ENCODE results near the gene EMILIN2. TPM values are rescaled to one million over a fixed set of nuclear protein-coding genes. Genes with fewer than 3 reads are reported as not detected.

The EMILIN2 gene
- total and polyA plus RNA-seq, 2 experiments from 2014 or later: 10.6 to 16.8 TPM

DNA sequence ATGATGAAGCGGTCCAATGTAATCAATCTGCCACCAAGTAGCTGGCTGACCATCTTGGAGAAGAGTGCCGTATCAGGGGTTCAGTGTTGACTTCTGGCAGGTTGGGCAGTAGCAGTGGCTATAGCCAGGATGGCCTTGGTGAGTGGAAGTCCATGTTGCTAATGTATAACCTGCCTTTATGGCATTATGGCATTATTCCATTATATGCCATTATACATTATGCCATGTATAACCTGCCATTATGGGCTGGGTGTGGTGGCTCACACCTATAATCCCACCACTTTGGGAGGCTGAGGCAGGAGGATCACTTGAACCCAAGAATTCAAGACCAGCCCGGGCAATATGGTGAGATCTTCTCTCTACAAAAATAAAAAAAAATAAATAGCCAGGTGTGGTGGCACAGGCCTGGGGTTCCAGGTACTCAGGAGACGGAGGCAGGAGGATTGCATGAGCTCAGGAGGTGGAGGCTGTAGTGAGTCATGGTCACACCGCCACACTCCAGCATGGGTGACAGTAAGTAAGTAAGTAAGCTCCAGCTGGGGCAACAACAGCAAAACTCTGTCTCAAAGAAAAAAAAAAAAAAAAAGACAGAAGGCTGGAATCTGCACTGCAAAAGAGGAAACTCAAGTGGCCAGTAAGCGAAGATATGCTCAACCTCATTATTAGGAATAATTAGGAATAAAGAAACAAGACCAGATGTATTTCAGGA lies 24.4 kb upstream of the EMILIN2 start:
- H3K9me2 ChIP-seq (replicated peaks; ENCODE audit: insufficient read depth): no peaks in the 10 kb centered on the region
- TF ChIP-seq EZH2phosphoT487 (IDR thresholded peaks at IDR 0.05; ENCODE audit: low read depth, severe bottlenecking, unreplicated experiment) (no peak), EZH2 (IDR thresholded peaks at IDR 0.05; ENCODE audit: borderline replicate concordance) (no peak)
- TF ChIP-seq, protein P1, sequence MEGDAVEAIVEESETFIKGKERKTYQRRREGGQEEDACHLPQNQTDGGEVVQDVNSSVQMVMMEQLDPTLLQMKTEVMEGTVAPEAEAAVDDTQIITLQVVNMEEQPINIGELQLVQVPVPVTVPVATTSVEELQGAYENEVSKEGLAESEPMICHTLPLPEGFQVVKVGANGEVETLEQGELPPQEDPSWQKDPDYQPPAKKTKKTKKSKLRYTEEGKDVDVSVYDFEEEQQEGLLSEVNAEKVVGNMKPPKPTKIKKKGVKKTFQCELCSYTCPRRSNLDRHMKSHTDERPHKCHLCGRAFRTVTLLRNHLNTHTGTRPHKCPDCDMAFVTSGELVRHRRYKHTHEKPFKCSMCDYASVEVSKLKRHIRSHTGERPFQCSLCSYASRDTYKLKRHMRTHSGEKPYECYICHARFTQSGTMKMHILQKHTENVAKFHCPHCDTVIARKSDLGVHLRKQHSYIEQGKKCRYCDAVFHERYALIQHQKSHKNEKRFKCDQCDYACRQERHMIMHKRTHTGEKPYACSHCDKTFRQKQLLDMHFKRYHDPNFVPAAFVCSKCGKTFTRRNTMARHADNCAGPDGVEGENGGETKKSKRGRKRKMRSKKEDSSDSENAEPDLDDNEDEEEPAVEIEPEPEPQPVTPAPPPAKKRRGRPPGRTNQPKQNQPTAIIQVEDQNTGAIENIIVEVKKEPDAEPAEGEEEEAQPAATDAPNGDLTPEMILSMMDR (IDR thresholded peaks at IDR 0.05; ENCODE audit: poor library complexity): no peak
- no peaks in the 10 kb centered on the region for H3K36me3 ChIP-seq (replicated peaks; ENCODE audit: insufficient read depth, low read depth)
- no peaks in the 10 kb centered on the region for H3K79me2 ChIP-seq
- WGBS (ENCODE audit: low lambda C conversion rate, missing lambda C conversion rate): 89% methylated on average over 6 of the region's 6 CpGs
- H3K4me2 ChIP-seq: no peak overlapping the region
- DNase-seq (ENCODE audit: low spot score): no peak
- no peaks in the 10 kb centered on the region for H3K27me3 ChIP-seq
- H3K9me3 ChIP-seq (ENCODE audit: low read depth): no peaks in the 10 kb centered on the region
- no peaks in the 10 kb centered on the region for H3K4me1 ChIP-seq (ENCODE audit: insufficient read depth)
- no peak overlapping the region for H3K27ac ChIP-seq
- no peak overlapping the region for H3K4me3 ChIP-seq
- H4K20me1 ChIP-seq (ENCODE audit: insufficient read depth, poor library complexity, severe bottlenecking): no peaks in the 10 kb centered on the region
- no peak overlapping the region for H2AFZ ChIP-seq

DNA sequence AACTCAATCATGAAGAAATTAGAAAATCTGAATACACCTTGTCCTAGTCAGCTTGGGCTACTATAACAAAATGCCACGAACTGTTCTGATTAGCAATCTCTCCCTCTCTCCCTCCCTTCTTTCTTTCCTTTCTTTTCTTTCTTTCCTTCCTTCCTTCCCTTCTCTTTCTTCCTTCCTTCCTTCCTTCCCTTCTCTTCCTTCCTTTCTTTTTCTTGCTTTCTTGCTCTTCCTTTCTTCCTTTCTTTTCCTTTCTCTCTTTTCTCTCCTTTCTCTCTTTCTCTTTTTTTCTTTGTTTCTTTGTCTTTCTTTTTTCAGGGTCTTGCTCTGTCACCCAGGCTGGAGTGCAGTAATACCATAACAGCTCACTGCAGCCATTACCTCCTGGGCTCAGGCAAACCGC lies 23.6 kb upstream of the EMILIN2 start:
- Histone ChIP-seq H3K36me3 (replicated peaks; ENCODE audit: insufficient read depth, low read depth) (no peaks in the 10 kb centered on the region), H3K4me1 (ENCODE audit: insufficient read depth) (no peaks in the 10 kb centered on the region), H3K27ac (no peak overlapping the region), H4K20me1 (ENCODE audit: insufficient read depth, poor library complexity, severe bottlenecking) (no peaks in the 10 kb centered on the region), H3K4me3 (no peak overlapping the region), H3K4me2 (no peak overlapping the region), H3K9me3 (ENCODE audit: low read depth) (no peaks in the 10 kb centered on the region), H3K79me2 (no peaks in the 10 kb centered on the region), H3K27me3 (no peaks in the 10 kb centered on the region), H2AFZ (no peak overlapping the region), H3K9me2 (replicated peaks; ENCODE audit: insufficient read depth) (no peaks in the 10 kb centered on the region)
- 89% methylated on average over 2 of the region's 2 CpGs for WGBS (ENCODE audit: low lambda C conversion rate, missing lambda C conversion rate)
- DNase-seq (ENCODE audit: low spot score): no peak
- TF ChIP-seq EZH2phosphoT487 (IDR thresholded peaks at IDR 0.05; ENCODE audit: low read depth, severe bottlenecking, unreplicated experiment) (no peak), EZH2 (IDR thresholded peaks at IDR 0.05; ENCODE audit: borderline replicate concordance) (no peak)
- TF ChIP-seq, protein P1 (IDR thresholded peaks at IDR 0.05; ENCODE audit: poor library complexity): no peak

DNA sequence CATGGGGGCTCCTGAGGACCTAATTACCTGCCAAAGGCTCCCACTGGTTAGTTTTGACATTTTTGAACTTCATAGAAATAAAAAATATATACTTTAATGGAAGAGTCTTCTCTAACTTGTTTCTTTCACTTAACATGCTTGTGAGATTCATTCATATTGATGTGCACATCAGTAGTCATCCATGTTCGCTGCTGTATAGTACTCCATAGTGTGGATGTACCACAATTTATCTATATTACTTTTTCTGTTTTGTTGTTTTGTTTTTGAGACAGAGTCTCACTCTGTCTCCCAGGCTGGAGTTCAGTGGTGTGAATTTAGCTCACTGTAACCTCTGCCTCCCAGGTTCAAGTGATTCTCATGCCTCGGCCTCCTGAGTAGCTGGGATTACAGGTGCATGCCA lies 22.8 kb upstream of the EMILIN2 start:
- Histone ChIP-seq H3K36me3 (replicated peaks; ENCODE audit: insufficient read depth, low read depth) (no peaks in the 10 kb centered on the region), H3K9me2 (replicated peaks; ENCODE audit: insufficient read depth) (no peaks in the 10 kb centered on the region), H3K4me3 (no peak overlapping the region), H3K9me3 (ENCODE audit: low read depth) (no peaks in the 10 kb centered on the region), H3K4me2 (no peak overlapping the region), H3K27ac (no peak overlapping the region), H3K79me2 (no peaks in the 10 kb centered on the region), H3K27me3 (no peaks in the 10 kb centered on the region), H2AFZ (no peak overlapping the region), H4K20me1 (ENCODE audit: insufficient read depth, poor library complexity, severe bottlenecking) (no peaks in the 10 kb centered on the region), H3K4me1 (ENCODE audit: insufficient read depth) (no peaks in the 10 kb centered on the region)
- TF ChIP-seq, protein P1 (IDR thresholded peaks at IDR 0.05; ENCODE audit: poor library complexity): no peak
- no peak for TF ChIP-seq EZH2phosphoT487 (IDR thresholded peaks at IDR 0.05; ENCODE audit: low read depth, severe bottlenecking, unreplicated experiment)
- TF ChIP-seq EZH2 (IDR thresholded peaks at IDR 0.05; ENCODE audit: borderline replicate concordance): no peak
- no peak for DNase-seq (ENCODE audit: low spot score)
- 100% methylated on average over 2 of the region's 2 CpGs for WGBS (ENCODE audit: low lambda C conversion rate, missing lambda C conversion rate)
